ENCODE results near the gene XKR7. TPM values are rescaled to one million over a fixed set of nuclear protein-coding genes. Genes with fewer than 3 reads are reported as not detected.
A peak's percentile ranks its signal among the peaks of the same experiment; 100 is the strongest.

Gene XKR7
- total RNA-seq, 6 experiments from 2014 or later: not detected

DNA sequence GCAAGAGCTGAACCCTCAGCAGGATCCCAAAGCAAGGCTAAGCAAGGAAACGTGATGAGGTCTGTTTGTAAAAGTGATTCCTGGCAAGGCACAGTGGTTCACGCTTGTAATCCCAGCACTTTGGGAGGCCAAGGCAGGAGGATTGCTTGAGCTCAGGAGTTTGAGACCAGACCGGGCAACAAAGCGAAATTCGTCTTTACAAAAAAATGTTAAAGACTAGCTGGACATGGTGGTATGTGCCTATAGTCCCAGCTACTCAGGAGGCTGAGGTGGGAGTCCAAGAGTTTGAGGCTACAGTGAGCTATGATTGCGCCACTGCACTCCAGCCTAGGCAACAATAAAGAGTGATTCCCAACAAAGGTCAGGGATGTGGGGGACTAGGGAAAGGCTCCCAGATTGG, 4.1 kb upstream of the XKR7 start:
- 59% methylated on average over 5 of the region's 6 CpGs for WGBS (ENCODE audit: insufficient coverage, low coverage, low lambda C conversion rate, missing lambda C conversion rate)
- Histone ChIP-seq H3K27me3 (no peaks in the 10 kb centered on the region), H3K36me3 (no peaks in the 10 kb centered on the region), H3K9me3 (no peaks in the 10 kb centered on the region), H3K27ac (no peak overlapping the region), H3K4me1 (no peaks in the 10 kb centered on the region), H3K4me3 (no peak overlapping the region)
- intact Hi-C loops (cut with DNase I): no loop called here
- no peak for TF ChIP-seq POLR2A (IDR thresholded peaks at IDR 0.05)
- TF ChIP-seq, protein P1, sequence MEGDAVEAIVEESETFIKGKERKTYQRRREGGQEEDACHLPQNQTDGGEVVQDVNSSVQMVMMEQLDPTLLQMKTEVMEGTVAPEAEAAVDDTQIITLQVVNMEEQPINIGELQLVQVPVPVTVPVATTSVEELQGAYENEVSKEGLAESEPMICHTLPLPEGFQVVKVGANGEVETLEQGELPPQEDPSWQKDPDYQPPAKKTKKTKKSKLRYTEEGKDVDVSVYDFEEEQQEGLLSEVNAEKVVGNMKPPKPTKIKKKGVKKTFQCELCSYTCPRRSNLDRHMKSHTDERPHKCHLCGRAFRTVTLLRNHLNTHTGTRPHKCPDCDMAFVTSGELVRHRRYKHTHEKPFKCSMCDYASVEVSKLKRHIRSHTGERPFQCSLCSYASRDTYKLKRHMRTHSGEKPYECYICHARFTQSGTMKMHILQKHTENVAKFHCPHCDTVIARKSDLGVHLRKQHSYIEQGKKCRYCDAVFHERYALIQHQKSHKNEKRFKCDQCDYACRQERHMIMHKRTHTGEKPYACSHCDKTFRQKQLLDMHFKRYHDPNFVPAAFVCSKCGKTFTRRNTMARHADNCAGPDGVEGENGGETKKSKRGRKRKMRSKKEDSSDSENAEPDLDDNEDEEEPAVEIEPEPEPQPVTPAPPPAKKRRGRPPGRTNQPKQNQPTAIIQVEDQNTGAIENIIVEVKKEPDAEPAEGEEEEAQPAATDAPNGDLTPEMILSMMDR (IDR thresholded peaks at IDR 0.05): no peak
- ATAC-seq (no peak), DNase-seq (no peak)

DNA sequence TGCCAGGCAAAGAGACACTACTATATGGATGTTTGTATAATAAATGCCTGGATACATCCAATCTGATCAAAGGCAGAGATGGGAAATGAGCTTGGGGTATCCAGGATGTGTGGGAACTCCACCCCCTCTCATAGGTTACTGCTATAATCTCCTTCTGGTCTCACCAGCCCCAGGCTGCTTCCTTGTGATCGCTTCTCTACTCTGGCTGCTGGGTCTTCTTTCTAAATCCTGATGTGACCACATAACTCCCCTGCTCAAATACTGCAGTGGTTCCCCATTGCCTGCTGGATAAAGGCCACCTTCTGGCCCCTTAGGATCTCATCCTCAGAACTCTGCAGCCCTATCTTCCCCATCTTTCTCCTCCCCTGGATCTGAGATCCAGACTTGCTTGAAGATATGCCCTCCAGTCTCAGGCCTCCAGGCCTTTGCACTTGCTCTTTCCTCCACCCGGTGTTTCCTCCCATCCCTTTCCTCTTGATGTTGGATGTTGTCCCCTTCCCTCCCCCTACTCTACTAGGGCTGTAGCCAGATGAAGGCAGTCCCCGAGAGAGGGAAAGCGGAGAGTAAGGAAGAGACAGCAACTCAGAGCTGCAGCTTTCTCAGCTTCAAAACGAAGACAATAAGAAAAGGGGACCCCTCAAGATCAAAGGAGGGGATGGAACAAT, 828 bp upstream of the XKR7 start:
- intact Hi-C loops (cut with DNase I): no loop called here
- 6% methylated on average over 5 of the region's 5 CpGs for WGBS (ENCODE audit: insufficient coverage, low coverage, low lambda C conversion rate, missing lambda C conversion rate)
- Histone ChIP-seq H3K36me3 (no peaks in the 10 kb centered on the region), H3K4me1 (no peaks in the 10 kb centered on the region), H3K27me3 (no peaks in the 10 kb centered on the region), H3K27ac (no peak overlapping the region), H3K4me3 (no peak overlapping the region), H3K9me3 (no peaks in the 10 kb centered on the region)
- TF ChIP-seq, protein P1 (IDR thresholded peaks at IDR 0.05): no peak
- TF ChIP-seq POLR2A (IDR thresholded peaks at IDR 0.05): no peak
- DNase-seq (no peak), ATAC-seq (no peak)

DNA sequence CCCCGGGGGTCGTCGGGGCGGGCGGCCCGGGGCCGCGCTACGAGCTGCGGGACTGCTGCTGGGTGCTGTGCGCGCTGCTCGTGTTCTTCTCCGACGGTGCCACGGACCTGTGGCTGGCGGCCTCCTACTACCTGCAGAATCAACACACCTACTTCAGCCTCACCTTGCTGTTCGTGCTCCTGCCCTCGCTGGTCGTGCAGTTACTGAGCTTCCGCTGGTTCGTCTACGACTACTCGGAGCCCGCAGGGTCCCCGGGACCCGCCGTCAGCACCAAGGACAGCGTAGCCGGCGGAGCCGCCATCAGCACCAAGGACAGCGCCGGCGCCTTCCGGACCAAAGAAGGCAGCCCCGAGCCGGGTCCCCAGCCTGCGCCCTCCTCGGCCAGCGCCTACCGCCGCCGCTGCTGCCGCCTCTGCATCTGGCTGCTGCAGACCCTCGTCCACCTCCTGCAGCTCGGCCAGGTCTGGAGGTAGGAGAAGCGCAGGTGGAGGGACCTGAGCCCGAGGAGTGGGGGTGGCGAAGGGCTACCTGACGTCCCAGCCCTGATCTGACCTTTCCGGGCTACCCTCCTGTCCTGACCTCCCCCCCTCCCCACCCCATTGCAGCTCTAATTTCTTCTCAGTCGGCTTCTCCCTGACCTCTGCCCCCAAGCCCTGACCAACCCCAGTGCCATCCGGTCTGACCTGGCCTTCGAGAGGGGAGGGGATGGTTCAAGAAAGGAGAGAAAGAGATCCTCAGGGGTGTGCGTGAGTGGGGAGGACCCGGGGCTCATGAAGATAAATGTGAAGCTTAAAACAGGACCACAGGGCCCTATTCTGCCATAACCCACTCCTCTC, 558 bp downstream of the XKR7 start:
- no peaks in the 10 kb centered on the region for H3K9me3 ChIP-seq
- no peaks in the 10 kb centered on the region for H3K36me3 ChIP-seq
- TF ChIP-seq POLR2A (IDR thresholded peaks at IDR 0.05): no peak
- TF ChIP-seq, protein P1 (IDR thresholded peaks at IDR 0.05): no peak
- H3K27me3 ChIP-seq: no peaks in the 10 kb centered on the region
- whole genome bisulfite sequencing (ENCODE audit: insufficient coverage, low coverage, low lambda C conversion rate, missing lambda C conversion rate): 4% methylated on average over 13 of the region's 57 CpGs
- intact Hi-C loops (cut with DNase I): no loop called here
- DNase-seq: peak; percentile 55 to 69 (median 67)
- ATAC-seq: peak; percentile 75 to 93 (median 82)
- H3K4me3 ChIP-seq: no peak overlapping the region
- H3K27ac ChIP-seq: no peak overlapping the region
- no peaks in the 10 kb centered on the region for H3K4me1 ChIP-seq

GRCh38 chr20:31969991-31970390, 2.0 kb downstream of the XKR7 start:
- intact Hi-C loops (cut with DNase I): no loop called here
- Histone ChIP-seq H3K27ac (no peak overlapping the region), H3K4me3 (no peak overlapping the region), H3K27me3 (no peaks in the 10 kb centered on the region), H3K9me3 (no peaks in the 10 kb centered on the region), H3K36me3 (no peaks in the 10 kb centered on the region), H3K4me1 (no peaks in the 10 kb centered on the region)
- no peak for TF ChIP-seq POLR2A (IDR thresholded peaks at IDR 0.05)
- TF ChIP-seq, protein P1 (IDR thresholded peaks at IDR 0.05): no peak
- ATAC-seq (no peak), DNase-seq (no peak)
- 18% methylated on average over 4 of the region's 5 CpGs for WGBS (ENCODE audit: insufficient coverage, low coverage, low lambda C conversion rate, missing lambda C conversion rate)

Data from right lobe of liver (tissue), 6 donors.